OCI-LY1 (cell line): Measurements from ENCODE around the gene FRAS1.

Experiments
- H2AFZ ChIP-seq: fragments of 200-600 bp; sonication (generic), shearing (Covaris generic); 2 replicates; pipeline ENCODE4 v1.6.0; 2014; ENCODE audit warnings: antibody characterized with exemption, mild to moderate bottlenecking, low read length
- H3F3A ChIP-seq: fragments of 200-600 bp; sonication (generic), shearing (Covaris generic); 2 replicates; pipeline ENCODE4 v1.6.0; 2014; ENCODE audit warnings: mild to moderate bottlenecking, antibody characterized with exemption, low read length, moderate library complexity; ENCODE audit not compliant: insufficient read depth
- H3K27ac ChIP-seq: fragments of 200-600 bp; sonication (generic); 2 replicates; pipeline ENCODE4 v1.5.1; 2014; ENCODE audit warnings: low read length, mixed run types, mild to moderate bottlenecking, low read depth; ENCODE audit not compliant: poor library complexity, severe bottlenecking
- H3K27me3 ChIP-seq: fragments of 200-600 bp; sonication (generic); 2 replicates; pipeline ENCODE4 v1.6.0; 2014; ENCODE audit warnings: antibody characterized with exemption, mild to moderate bottlenecking, low read length, moderate library complexity; ENCODE audit not compliant: insufficient read depth
- H3K36me3 ChIP-seq: fragments of 200-600 bp; sonication (generic); 2 replicates; pipeline ENCODE4 v1.6.1; 2014; ENCODE audit warnings: mild to moderate bottlenecking, antibody characterized with exemption, low read length, moderate library complexity, mixed read lengths; ENCODE audit not compliant: insufficient read depth
- H3K4me1 ChIP-seq: fragments of 200-600 bp; sonication (generic); 2 replicates; pipeline ENCODE4 v1.5.1; 2014; ENCODE audit warnings: mild to moderate bottlenecking, low read length, moderate library complexity; ENCODE audit not compliant: insufficient read depth, severe bottlenecking
- H3K4me2 ChIP-seq: fragments of 200-600 bp; sonication (generic), shearing (Covaris generic); 2 replicates; pipeline ENCODE4 v1.6.1; 2014; ENCODE audit warnings: low read length
- H3K4me3 ChIP-seq: fragments of 200-600 bp; sonication (generic); 2 replicates; pipeline ENCODE4 v1.5.1; 2014; ENCODE audit warnings: low read length, low read depth, mild to moderate bottlenecking, mixed read lengths; ENCODE audit not compliant: poor library complexity, severe bottlenecking
- H3K79me2 ChIP-seq: fragments of 200-600 bp; shearing (Covaris generic); 2 replicates; pipeline ENCODE4 v1.6.1; 2016; ENCODE audit warnings: mixed run types, low read length, mixed read lengths; ENCODE audit not compliant: insufficient read depth
- H3K9ac ChIP-seq: fragments of 200-600 bp; sonication (generic), shearing (Covaris generic); 2 replicates; pipeline ENCODE4 v1.6.1; 2014; ENCODE audit warnings: mild to moderate bottlenecking, low read length, mixed read lengths
- H3K9me2 ChIP-seq: fragments of 200-600 bp; sonication (generic), shearing (Covaris generic); 2 replicates; pipeline ENCODE4 v1.6.1; 2014; ENCODE audit warnings: low read depth, mild to moderate bottlenecking, low read length, mixed read lengths
- H3K9me3 ChIP-seq: fragments of 200-600 bp; shearing (Covaris generic); 2 replicates; pipeline ENCODE4 v1.6.1; 2014; ENCODE audit warnings: low read length, mixed read lengths
- H4K20me1 ChIP-seq: fragments of 200-600 bp; sonication (generic), shearing (Covaris generic); 2 replicates; pipeline ENCODE4 v1.6.0; 2016; ENCODE audit warnings: mild to moderate bottlenecking, low read length; ENCODE audit not compliant: insufficient read depth
- EZH2 ChIP-seq: fragments of 200-600 bp; sonication (generic), shearing (Covaris generic); IDR thresholded peaks from 2 replicates; pipeline ENCODE4 v1.8.0; 2017; ENCODE audit warnings: borderline replicate concordance, mixed run types, mild to moderate bottlenecking, antibody characterized with exemption, low read length, moderate library complexity, mixed read lengths
- TF ChIP-seq, protein P1 (sequence below): fragments of 200-600 bp; sonication (generic), shearing (Covaris generic); IDR thresholded peaks from 2 replicates; pipeline ENCODE4 v1.5.1; 2017; ENCODE audit warnings: mild to moderate bottlenecking, antibody characterized with exemption, low read length, moderate library complexity, mixed read lengths

The FRAS1 gene

DNA sequence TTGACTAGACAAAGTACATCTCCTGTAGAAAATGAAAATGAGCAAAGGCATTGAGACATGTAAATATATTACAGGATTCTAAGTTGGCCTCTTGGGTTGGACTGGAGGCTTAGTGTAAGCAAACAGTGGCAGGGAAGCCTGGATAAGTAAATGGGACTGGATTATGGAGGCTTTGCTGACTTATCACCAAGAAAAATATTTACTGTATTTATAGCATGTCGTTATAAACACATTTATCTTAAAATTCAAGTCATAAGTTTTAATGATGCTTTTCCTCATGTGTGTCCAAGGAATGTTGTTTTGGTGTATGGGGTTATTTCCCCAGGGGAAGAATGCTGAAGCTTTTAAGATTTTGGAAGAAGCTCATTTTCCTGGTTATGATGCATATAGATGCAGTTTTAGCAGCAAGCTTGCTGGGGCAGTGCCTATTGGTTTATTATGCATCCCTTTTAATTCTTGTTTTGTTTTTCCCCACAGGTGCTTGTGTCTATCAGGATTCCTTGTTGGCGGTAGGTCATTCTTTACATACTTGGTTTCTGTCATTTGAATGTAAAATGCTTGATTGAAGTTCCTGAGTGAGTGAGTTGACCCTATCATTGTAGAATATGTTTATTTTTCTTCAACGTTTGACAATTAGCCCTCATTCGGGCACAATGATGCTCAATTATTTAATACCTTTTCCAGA, 8.5 kb downstream of the FRAS1 start:
- H3K4me1 ChIP-seq: no peaks in the 10 kb centered on the region
- no peak overlapping the region for H2AFZ ChIP-seq
- H3K27ac ChIP-seq: no peak overlapping the region
- no peaks in the 10 kb centered on the region for H3K36me3 ChIP-seq
- H3K4me2 ChIP-seq: no peak overlapping the region
- H3K27me3 ChIP-seq: no peaks in the 10 kb centered on the region
- no peaks in the 10 kb centered on the region for H3K79me2 ChIP-seq
- no peak overlapping the region for H3K9ac ChIP-seq
- H3F3A ChIP-seq: no peaks in the 10 kb centered on the region
- no peaks in the 10 kb centered on the region for H4K20me1 ChIP-seq
- H3K9me3 ChIP-seq: no peaks in the 10 kb centered on the region
- no peak overlapping the region for H3K4me3 ChIP-seq
- TF ChIP-seq EZH2: no peak
- TF ChIP-seq, protein P1, sequence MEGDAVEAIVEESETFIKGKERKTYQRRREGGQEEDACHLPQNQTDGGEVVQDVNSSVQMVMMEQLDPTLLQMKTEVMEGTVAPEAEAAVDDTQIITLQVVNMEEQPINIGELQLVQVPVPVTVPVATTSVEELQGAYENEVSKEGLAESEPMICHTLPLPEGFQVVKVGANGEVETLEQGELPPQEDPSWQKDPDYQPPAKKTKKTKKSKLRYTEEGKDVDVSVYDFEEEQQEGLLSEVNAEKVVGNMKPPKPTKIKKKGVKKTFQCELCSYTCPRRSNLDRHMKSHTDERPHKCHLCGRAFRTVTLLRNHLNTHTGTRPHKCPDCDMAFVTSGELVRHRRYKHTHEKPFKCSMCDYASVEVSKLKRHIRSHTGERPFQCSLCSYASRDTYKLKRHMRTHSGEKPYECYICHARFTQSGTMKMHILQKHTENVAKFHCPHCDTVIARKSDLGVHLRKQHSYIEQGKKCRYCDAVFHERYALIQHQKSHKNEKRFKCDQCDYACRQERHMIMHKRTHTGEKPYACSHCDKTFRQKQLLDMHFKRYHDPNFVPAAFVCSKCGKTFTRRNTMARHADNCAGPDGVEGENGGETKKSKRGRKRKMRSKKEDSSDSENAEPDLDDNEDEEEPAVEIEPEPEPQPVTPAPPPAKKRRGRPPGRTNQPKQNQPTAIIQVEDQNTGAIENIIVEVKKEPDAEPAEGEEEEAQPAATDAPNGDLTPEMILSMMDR: no peak
- H3K9me2 ChIP-seq: no peaks in the 10 kb centered on the region

DNA sequence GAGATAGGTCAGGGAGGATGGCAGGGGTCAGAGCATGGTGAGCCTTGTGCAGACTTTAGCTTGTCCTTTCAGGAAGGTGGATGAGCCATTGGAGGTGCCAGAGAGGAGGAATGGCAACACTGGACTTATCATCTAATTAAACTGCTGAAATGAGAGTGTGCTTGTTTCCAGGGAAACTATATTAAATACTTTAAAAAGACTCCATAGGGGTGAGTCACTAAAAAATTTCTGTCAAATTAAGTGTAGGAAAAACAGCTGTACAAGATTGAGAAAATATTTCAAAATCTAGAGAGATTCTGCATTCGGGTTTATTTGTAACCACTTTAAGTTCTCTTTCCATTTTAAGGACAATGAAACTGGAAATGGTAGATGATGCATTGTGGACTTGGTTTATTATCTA, 11.4 kb downstream of the FRAS1 start:
- Histone ChIP-seq H3K27ac (no peak overlapping the region), H3K9me3 (no peaks in the 10 kb centered on the region), H3K4me2 (no peak overlapping the region), H3K9ac (no peak overlapping the region), H3K9me2 (no peaks in the 10 kb centered on the region), H3K4me3 (no peak overlapping the region), H3K36me3 (no peaks in the 10 kb centered on the region), H3F3A (no peaks in the 10 kb centered on the region), H2AFZ (no peak overlapping the region), H3K79me2 (no peaks in the 10 kb centered on the region), H4K20me1 (no peaks in the 10 kb centered on the region), H3K4me1 (no peaks in the 10 kb centered on the region), H3K27me3 (no peaks in the 10 kb centered on the region)
- TF ChIP-seq, protein P1: no peak
- TF ChIP-seq EZH2: no peak

DNA sequence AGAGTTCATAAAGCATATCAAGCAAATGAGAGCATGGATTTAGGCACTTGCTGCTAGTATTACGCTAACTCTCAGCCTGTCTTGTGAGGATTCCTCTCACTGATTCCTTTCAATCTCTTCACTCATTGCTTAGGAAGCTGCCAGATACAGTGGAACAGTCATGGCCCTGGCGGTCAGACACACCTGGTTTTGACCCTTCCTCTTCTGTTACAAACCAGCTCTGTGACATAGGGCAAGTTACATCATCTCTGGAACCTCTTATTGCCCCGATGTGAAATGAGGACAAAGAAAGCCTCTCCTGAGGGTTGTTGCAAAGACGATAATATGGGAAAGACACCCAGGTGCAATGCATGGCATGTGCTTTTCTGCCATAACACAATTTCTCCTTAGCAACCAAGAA, 12.2 kb downstream of the FRAS1 start:
- Histone ChIP-seq H3K79me2 (no peaks in the 10 kb centered on the region), H3F3A (no peaks in the 10 kb centered on the region), H3K4me1 (no peaks in the 10 kb centered on the region), H3K4me2 (no peak overlapping the region), H3K9me2 (no peaks in the 10 kb centered on the region), H4K20me1 (no peaks in the 10 kb centered on the region), H2AFZ (no peak overlapping the region), H3K4me3 (no peak overlapping the region), H3K36me3 (no peaks in the 10 kb centered on the region), H3K27ac (no peak overlapping the region), H3K9me3 (no peaks in the 10 kb centered on the region), H3K9ac (no peak overlapping the region), H3K27me3 (no peaks in the 10 kb centered on the region)
- TF ChIP-seq, protein P1: no peak
- TF ChIP-seq EZH2: no peak
